Astrocyte of the cerebellum (primary cell): ENCODE measurements around the gene RPS13.

Source experiments
- DNase-seq: peaks from one replicate; pipeline ENCODE4 v3.0.0-alpha.2; 2011; ENCODE audit warnings: low read depth
- H3K4me3 ChIP-seq: 2 replicates; pipeline ENCODE4 v1.5.1; 2011; ENCODE audit warnings: mild to moderate bottlenecking, low read depth, low read length, moderate library complexity
- CTCF ChIP-seq: IDR thresholded peaks from 2 replicates; pipeline ENCODE4 v1.5.1; 2012; ENCODE audit warnings: low read length, low read depth, moderate library complexity, mild to moderate bottlenecking; ENCODE audit errors: missing control alignments
- in situ Hi-C: cut with HindIII; loops from 2 replicates; pipeline ENCODE4 v1.10.0; 2017; ENCODE audit warnings: low sequenced_read_pairs

The RPS13 gene

DNA sequence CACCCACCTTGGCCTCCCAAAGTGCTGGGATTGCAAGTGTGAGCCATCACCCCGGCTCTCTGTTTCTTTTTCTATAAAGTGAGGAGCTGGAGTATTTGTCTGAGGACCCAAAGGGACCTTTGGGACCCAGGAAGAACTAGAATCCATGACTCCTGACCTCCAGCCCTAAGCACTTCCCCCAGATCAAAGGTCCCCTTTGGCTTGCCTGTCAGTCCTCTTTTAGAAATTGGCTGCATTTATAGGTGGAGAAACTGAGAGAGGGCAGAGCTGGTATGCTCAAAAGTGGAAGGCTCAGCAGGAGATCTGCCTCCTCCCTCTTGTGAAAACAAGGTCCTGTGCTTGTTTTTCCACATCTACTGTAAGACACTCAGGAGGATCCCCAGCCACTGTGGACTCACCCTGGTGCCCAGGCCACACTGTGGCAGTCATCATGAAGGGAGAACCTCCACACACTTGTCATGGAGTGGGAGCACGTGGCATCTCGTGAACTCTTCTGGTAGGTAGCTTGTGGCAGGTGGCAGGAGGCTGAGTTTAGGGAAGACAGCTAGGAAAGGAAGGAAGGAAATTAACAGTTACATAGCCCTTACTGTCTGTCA lies 50.9 kb downstream of the RPS13 start:
- no peak for TF ChIP-seq CTCF
- in situ Hi-C loops: no loop called here
- no peak overlapping the region for H3K4me3 ChIP-seq

GRCh38 chr11:17024924-17025323 lies 52.5 kb downstream of the RPS13 start:
- no peak for TF ChIP-seq CTCF
- no peak overlapping the region for H3K4me3 ChIP-seq
- no peak for DNase-seq
- in situ Hi-C loops: no loop called here

More for the DNA sequence above, 50.9 kb downstream of the RPS13 start:
- no peak for DNase-seq
